ENCODE results near the gene HDAC10.

HDAC10 gene

GRCh38 chr22:50257451-50258360, 6.6 kb upstream of the HDAC10 start:
- H3K36me3 Mint-ChIP-seq (ENCODE audit: low read depth), result no peaks in the 10 kb centered on the region
- no peak for ATAC-seq

GRCh38 chr22:50257041-50257440, 6.0 kb upstream of the HDAC10 start:
- H3K4me1 Mint-ChIP-seq, result peaks cover under 1% of the 10 kb centered on the region
- H3K27ac Mint-ChIP-seq, result no peak overlapping the region
- no peak overlapping the region for H3K4me3 Mint-ChIP-seq
- H3K9me3 Mint-ChIP-seq, result no peaks in the 10 kb centered on the region
- no peak for DNase-seq
- peaks cover 11% of the 10 kb centered on the region for H3K27me3 Mint-ChIP-seq
- ATAC-seq, result no peak
- no peaks in the 10 kb centered on the region for H3K36me3 Mint-ChIP-seq (ENCODE audit: low read depth)

More at GRCh38 chr22:50257451-50258360, 6.6 kb upstream of the HDAC10 start:
- H3K27ac Mint-ChIP-seq, result no peak overlapping the region
- H3K9me3 Mint-ChIP-seq, result no peaks in the 10 kb centered on the region
- no peak for DNase-seq
- H3K4me1 Mint-ChIP-seq, result peaks cover 5% of the 10 kb centered on the region
- no peak overlapping the region for H3K4me3 Mint-ChIP-seq
- peaks cover 17% of the 10 kb centered on the region for H3K27me3 Mint-ChIP-seq

- Mint-ChIP-seq H3K4me1 (no peaks in the 10 kb centered on the region), H3K27me3 (peaks cover 9% of the 10 kb centered on the region), H3K27ac (no peak overlapping the region), H3K9me3 (no peaks in the 10 kb centered on the region), H3K4me3 (no peak overlapping the region), H3K36me3 (ENCODE audit: low read depth) (no peaks in the 10 kb centered on the region)
- DNase-seq (no peak), ATAC-seq (no peak)
Measured at GRCh38 chr22:50256258-50256862, 5.3 kb upstream of the HDAC10 start.

- Mint-ChIP-seq H3K4me1 (peaks cover 1% of the 10 kb centered on the region), H3K9me3 (no peaks in the 10 kb centered on the region), H3K4me3 (no peak overlapping the region), H3K27me3 (peaks cover 9% of the 10 kb centered on the region), H3K36me3 (ENCODE audit: low read depth) (no peaks in the 10 kb centered on the region), H3K27ac (no peak overlapping the region)
- no peak for DNase-seq
- ATAC-seq, result no peak
Measured at GRCh38 chr22:50255607-50256006, 4.5 kb upstream of the HDAC10 start.

GRCh38 chr22:50255099-50255498, 4.0 kb upstream of the HDAC10 start:
- Mint-ChIP-seq H3K9me3 (no peaks in the 10 kb centered on the region), H3K4me3 (no peak overlapping the region), H3K4me1 (peaks cover 5% of the 10 kb centered on the region), H3K27me3 (peaks cover 9% of the 10 kb centered on the region), H3K36me3 (ENCODE audit: low read depth) (no peaks in the 10 kb centered on the region), H3K27ac (no peak overlapping the region)
- no peak for ATAC-seq
- DNase-seq, result no peak

GRCh38 chr22:50253941-50254340, 2.9 kb upstream of the HDAC10 start:
- no peaks in the 10 kb centered on the region for H3K36me3 Mint-ChIP-seq (ENCODE audit: low read depth)
- H3K9me3 Mint-ChIP-seq, result no peaks in the 10 kb centered on the region

GRCh38 chr22:50253046-50253915, 2.2 kb upstream of the HDAC10 start:
- no peak for ATAC-seq
- Mint-ChIP-seq H3K27me3 (no peaks in the 10 kb centered on the region), H3K4me3 (no peak overlapping the region), H3K27ac (no peak overlapping the region), H3K4me1 (peaks cover 7% of the 10 kb centered on the region), H3K36me3 (ENCODE audit: low read depth) (no peaks in the 10 kb centered on the region), H3K9me3 (no peaks in the 10 kb centered on the region)
- DNase-seq, result no peak

More at GRCh38 chr22:50253941-50254340, 2.9 kb upstream of the HDAC10 start:
- peaks cover 7% of the 10 kb centered on the region for H3K4me1 Mint-ChIP-seq
- no peak for ATAC-seq
- DNase-seq, result no peak
- no peak overlapping the region for H3K27ac Mint-ChIP-seq
- H3K27me3 Mint-ChIP-seq, result peaks cover 4% of the 10 kb centered on the region
- H3K4me3 Mint-ChIP-seq, result no peak overlapping the region

GRCh38 chr22:50252082-50253045, 1.3 kb upstream of the HDAC10 start:
- no peaks in the 10 kb centered on the region for H3K36me3 Mint-ChIP-seq (ENCODE audit: low read depth)
- peak; percentile 74 for DNase-seq
- no peak overlapping the region for H3K27ac Mint-ChIP-seq
- H3K27me3 Mint-ChIP-seq, result no peaks in the 10 kb centered on the region
- peak; percentile 61 for ATAC-seq
- peaks cover 8% of the 10 kb centered on the region for H3K4me1 Mint-ChIP-seq
- no peak overlapping the region for H3K4me3 Mint-ChIP-seq
- H3K9me3 Mint-ChIP-seq, result no peaks in the 10 kb centered on the region

GRCh38 chr22:50251477-50252081, 514 bp upstream of the HDAC10 start:
- no peaks in the 10 kb centered on the region for H3K27me3 Mint-ChIP-seq
- DNase-seq (no peak), ATAC-seq (no peak)
- no peaks in the 10 kb centered on the region for H3K9me3 Mint-ChIP-seq
- no peaks in the 10 kb centered on the region for H3K36me3 Mint-ChIP-seq (ENCODE audit: low read depth)
- H3K4me3 Mint-ChIP-seq, result peak overlapping the region; percentile 17
- H3K4me1 Mint-ChIP-seq, result peaks cover 14% of the 10 kb centered on the region
- H3K27ac Mint-ChIP-seq, result no peak overlapping the region

GRCh38 chr22:50250249-50250554, 863 bp downstream of the HDAC10 start:
- no peak for DNase-seq

GRCh38 chr22:50249341-50250248, 1.5 kb downstream of the HDAC10 start:
- H3K27me3 Mint-ChIP-seq, result no peaks in the 10 kb centered on the region
- H3K9me3 Mint-ChIP-seq, result no peaks in the 10 kb centered on the region
- DNase-seq (no peak), ATAC-seq (no peak)
- peaks cover 3% of the 10 kb centered on the region for H3K36me3 Mint-ChIP-seq (ENCODE audit: low read depth)
- peaks cover 17% of the 10 kb centered on the region for H3K4me1 Mint-ChIP-seq
- H3K27ac Mint-ChIP-seq, result no peak overlapping the region
- peak overlapping the region; percentile 82 for H3K4me3 Mint-ChIP-seq

More at GRCh38 chr22:50250249-50250554, 863 bp downstream of the HDAC10 start:
- H3K27ac Mint-ChIP-seq, result no peak overlapping the region
- H3K4me1 Mint-ChIP-seq, result peaks cover 14% of the 10 kb centered on the region
- H3K27me3 Mint-ChIP-seq, result no peaks in the 10 kb centered on the region
- H3K9me3 Mint-ChIP-seq, result no peaks in the 10 kb centered on the region
- no peaks in the 10 kb centered on the region for H3K36me3 Mint-ChIP-seq (ENCODE audit: low read depth)
- peak overlapping the region; percentile 82 for H3K4me3 Mint-ChIP-seq
- ATAC-seq, result no peak

GRCh38 chr22:50248196-50249081, 2.6 kb downstream of the HDAC10 start:
- no peak for DNase-seq
- Mint-ChIP-seq H3K4me3 (no peak overlapping the region), H3K9me3 (no peaks in the 10 kb centered on the region), H3K4me1 (peaks cover 20% of the 10 kb centered on the region), H3K27me3 (no peaks in the 10 kb centered on the region), H3K36me3 (ENCODE audit: low read depth) (peaks cover 3% of the 10 kb centered on the region), H3K27ac (no peak overlapping the region)
- no peak for ATAC-seq

Data from activated naive CD8-positive, alpha-beta T cell treated with anti-CD3 and anti-CD28 coated beads, Interleukin-2, amount 50 U/mL, for 24 hours (primary cell).